BE2C (cell line): ENCODE data around the gene ZSWIM5.

Source experiments
- DNase-seq: peaks from one replicate; pipeline ENCODE4 v3.0.0-alpha.2; 2020
- H3K27me3 ChIP-seq: fragments of 250-450 bp; sonication (Bioruptor Pico); 2 replicates; pipeline ENCODE4 v1.5.1; 2020; ENCODE audit warnings: mild to moderate bottlenecking
- H3K36me3 ChIP-seq: fragments of 250-450 bp; sonication (Bioruptor Pico); 2 replicates; pipeline ENCODE4 v1.5.1; 2020; ENCODE audit warnings: mild to moderate bottlenecking
- H3K4me1 ChIP-seq: fragments of 250-450 bp; sonication (Bioruptor Pico); 2 replicates; pipeline ENCODE4 v1.5.1; 2020
- H3K4me3 ChIP-seq: 2 replicates; pipeline ENCODE4 v1.5.1; 2011; ENCODE audit warnings: low read depth, low read length
- H3K9me3 ChIP-seq: fragments of 250-450 bp; sonication (Bioruptor Pico); 2 replicates; pipeline ENCODE4 v1.5.1; 2020
- CTCF ChIP-seq: IDR thresholded peaks from 2 replicates; pipeline ENCODE4 v1.5.1; 2012; ENCODE audit warnings: mild to moderate bottlenecking, low read depth, low read length

The ZSWIM5 gene

GRCh38 chr1:45221716-45222115 is 15.3 kb upstream of the ZSWIM5 start:
- no peaks in the 10 kb centered on the region for H3K9me3 ChIP-seq
- no peaks in the 10 kb centered on the region; the same call in 1 of the 2 replicates for H3K27me3 ChIP-seq
- no peak for DNase-seq
- H3K36me3 ChIP-seq: no peaks in the 10 kb centered on the region
- H3K4me1 ChIP-seq: no peaks in the 10 kb centered on the region
- TF ChIP-seq CTCF: no peak
- no peak overlapping the region for H3K4me3 ChIP-seq

GRCh38 chr1:45216861-45217260 is 10.5 kb upstream of the ZSWIM5 start:
- H3K36me3 ChIP-seq: no peaks in the 10 kb centered on the region

GRCh38 chr1:45216200-45216541 is 9.8 kb upstream of the ZSWIM5 start:
- DNase-seq: no peak
- no peak for TF ChIP-seq CTCF
- Histone ChIP-seq H3K4me3 (no peak overlapping the region), H3K27me3 (no peaks in the 10 kb centered on the region), H3K9me3 (no peaks in the 10 kb centered on the region), H3K4me1 (no peaks in the 10 kb centered on the region), H3K36me3 (no peaks in the 10 kb centered on the region)

More at GRCh38 chr1:45216861-45217260, 10.5 kb upstream of the ZSWIM5 start:
- DNase-seq: no peak
- TF ChIP-seq CTCF: no peak
- Histone ChIP-seq H3K27me3 (no peaks in the 10 kb centered on the region), H3K9me3 (no peaks in the 10 kb centered on the region), H3K4me1 (no peaks in the 10 kb centered on the region), H3K4me3 (no peak overlapping the region)

GRCh38 chr1:45215485-45216199 is 9.2 kb upstream of the ZSWIM5 start:
- Histone ChIP-seq H3K4me3 (no peak overlapping the region), H3K4me1 (no peaks in the 10 kb centered on the region), H3K9me3 (no peaks in the 10 kb centered on the region), H3K36me3 (no peaks in the 10 kb centered on the region), H3K27me3 (no peaks in the 10 kb centered on the region)
- no peak for TF ChIP-seq CTCF
- no peak for DNase-seq

- no peaks in the 10 kb centered on the region for H3K9me3 ChIP-seq
- no peaks in the 10 kb centered on the region for H3K4me1 ChIP-seq
- TF ChIP-seq CTCF: no peak
Measured at GRCh38 chr1:45213892-45214291, 7.5 kb upstream of the ZSWIM5 start.

GRCh38 chr1:45211076-45211475 is 4.7 kb upstream of the ZSWIM5 start:
- H3K4me3 ChIP-seq: no peak overlapping the region
- H3K9me3 ChIP-seq: no peaks in the 10 kb centered on the region
- no peak for TF ChIP-seq CTCF
- H3K27me3 ChIP-seq: peaks cover 13% of the 10 kb centered on the region
- no peaks in the 10 kb centered on the region for H3K36me3 ChIP-seq
- DNase-seq: no peak
- no peaks in the 10 kb centered on the region for H3K4me1 ChIP-seq

More at GRCh38 chr1:45213892-45214291, 7.5 kb upstream of the ZSWIM5 start:
- DNase-seq: no peak
- Histone ChIP-seq H3K4me3 (no peak overlapping the region), H3K27me3 (no peaks in the 10 kb centered on the region), H3K36me3 (no peaks in the 10 kb centered on the region)
